Tibial nerve (tissue), 4 donors: ENCODE data around the gene CAMK1D.
A peak's percentile ranks its signal among the peaks of the same experiment; 100 is the strongest.

ENCODE experiments used
- CTCF ChIP-seq, 5 experiments: fragments of 200-600 bp in 3 of 5; fragments of 450-650 bp in 2 of 5; sonication (generic) in 3 of 5; IDR thresholded peaks; one replicate each; pipeline ENCODE4 v1.5.1; 2016 to 2019; ENCODE audit warnings: antibody characterized with exemption in 5 of 5, mild to moderate bottlenecking in 3 of 5, moderate library complexity in 2 of 5
- EP300 ChIP-seq, 2 donors: sonication (generic); formaldehyde crosslinking; IDR thresholded peaks; one replicate each; pipeline ENCODE4 v1.6.1; 2017; ENCODE audit warnings: antibody characterized with exemption in 2 of 2, mild to moderate bottlenecking in 1 of 2

DNA sequence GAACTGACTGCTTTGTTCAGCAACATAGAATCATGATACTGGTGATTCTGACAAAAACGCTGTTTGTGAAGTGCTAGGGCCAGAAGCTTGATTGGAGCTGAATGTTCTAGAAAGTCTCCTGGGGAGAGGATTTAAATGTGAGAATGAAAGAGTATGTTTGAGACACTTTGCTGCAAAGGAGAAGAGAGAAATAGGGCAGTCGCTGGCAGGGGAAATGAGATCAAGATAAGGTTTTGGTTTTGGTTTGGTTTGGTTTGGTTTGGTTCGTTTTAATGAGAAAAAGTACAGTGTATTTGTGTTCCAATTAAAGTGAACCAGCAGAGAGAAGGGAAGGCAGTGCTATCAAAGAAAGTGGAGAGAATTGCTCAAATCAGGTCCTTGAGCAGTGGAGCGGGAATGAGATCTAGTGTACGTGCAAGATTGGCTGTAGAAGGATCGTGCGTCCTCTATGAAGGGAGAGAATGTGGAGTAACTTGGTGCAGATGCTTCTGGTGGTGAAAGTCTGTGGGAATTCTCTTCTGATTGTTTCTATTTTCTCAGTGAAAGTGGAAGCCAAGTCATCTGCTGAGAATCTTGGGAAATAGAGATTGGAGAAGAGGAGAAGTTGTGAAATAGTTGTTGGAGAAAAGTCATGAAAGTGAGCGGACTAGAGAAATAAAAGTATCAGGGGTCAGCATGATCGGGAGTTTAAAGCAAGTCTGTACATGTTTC is 381.6 kb downstream of the CAMK1D start:
- TF ChIP-seq CTCF (IDR thresholded peaks at IDR 0.05) (no peak), EP300 (IDR thresholded peaks at IDR 0.05) (peak in 1 of 2 donors; percentile 66)
